Activated CD4-positive, CD25-positive, alpha-beta regulatory T cell treated with anti-CD3 and anti-CD28 coated beads, Interleukin-2, amount 50 U/mL, for 24 hours (primary cell): ENCODE data around the gene OTOR.

ENCODE experiments used
- ATAC-seq, 2 donors: fragments of 150-1000 bp; cut with Tn5 transposase; one replicate each; pipeline ENCODE4 v1.10.0; 2021; ENCODE audit warnings: mild to moderate bottlenecking in 1 of 2, moderate library complexity in 1 of 2

Gene OTOR

DNA sequence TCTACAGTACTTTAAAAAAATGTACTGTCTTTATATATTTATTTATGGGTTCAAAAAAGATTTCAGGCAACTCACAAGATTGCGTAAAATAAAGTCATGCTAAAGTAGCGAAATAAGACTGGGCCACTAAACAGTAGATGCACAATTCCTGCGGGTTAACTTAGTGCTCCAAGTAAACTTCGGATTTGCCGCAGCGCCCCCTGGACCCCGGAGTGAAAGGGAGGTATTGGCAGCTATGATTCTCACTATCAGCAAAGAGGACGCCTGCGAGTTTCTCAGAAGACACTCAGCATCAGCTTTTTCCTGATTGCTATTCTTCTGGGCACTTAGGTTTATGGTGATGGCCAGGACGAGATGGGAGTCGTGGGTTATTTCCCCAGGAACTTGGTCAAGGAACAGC lies 1.4 kb downstream of the OTOR start:
- ATAC-seq = no peak

DNA sequence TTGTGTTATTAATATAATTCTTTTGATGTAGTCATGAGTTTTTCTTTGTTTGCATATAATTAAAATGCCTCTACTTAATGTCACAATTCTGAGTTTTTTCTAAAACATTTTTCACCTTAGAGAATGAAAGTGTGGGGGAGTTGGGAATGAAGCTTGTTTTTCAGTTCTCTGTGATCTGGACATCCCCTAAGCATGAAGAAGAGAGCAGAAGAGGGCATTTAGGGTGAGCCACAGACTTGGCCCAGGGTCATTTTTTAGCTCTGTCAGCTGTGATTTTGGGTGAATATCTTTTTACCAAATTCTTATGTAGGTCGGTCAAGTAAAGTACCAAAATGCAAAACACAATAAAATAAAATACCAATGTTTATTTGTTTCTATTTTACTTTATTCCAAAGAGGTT lies 3.9 kb downstream of the OTOR start:
- ATAC-seq = no peak

DNA sequence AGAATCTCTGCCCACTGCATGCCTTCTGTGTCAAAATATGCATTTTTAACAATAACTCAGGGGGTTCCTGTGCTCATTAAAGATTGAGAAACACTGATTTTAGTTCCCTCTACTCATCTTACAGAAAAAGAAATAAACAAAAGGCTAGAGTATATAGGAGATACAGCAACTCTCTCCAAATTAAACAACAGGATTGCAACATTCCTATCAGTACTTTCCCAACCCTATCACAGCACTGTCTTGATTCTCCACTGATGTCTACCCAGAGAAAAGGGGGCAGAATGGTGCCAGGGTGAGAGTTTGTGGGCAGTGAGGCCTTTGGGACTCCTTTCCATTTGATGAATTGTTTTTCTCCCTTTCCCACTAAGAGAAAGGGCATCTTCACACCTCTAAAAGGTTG lies 4.7 kb downstream of the OTOR start:
- ATAC-seq = no peak

GRCh38 chr20:16758454-16759180 lies 10.5 kb downstream of the OTOR start:
- ATAC-seq = no peak

- ATAC-seq = no peak
Observed at GRCh38 chr20:16759181-16759563, 11.0 kb downstream of the OTOR start.

DNA sequence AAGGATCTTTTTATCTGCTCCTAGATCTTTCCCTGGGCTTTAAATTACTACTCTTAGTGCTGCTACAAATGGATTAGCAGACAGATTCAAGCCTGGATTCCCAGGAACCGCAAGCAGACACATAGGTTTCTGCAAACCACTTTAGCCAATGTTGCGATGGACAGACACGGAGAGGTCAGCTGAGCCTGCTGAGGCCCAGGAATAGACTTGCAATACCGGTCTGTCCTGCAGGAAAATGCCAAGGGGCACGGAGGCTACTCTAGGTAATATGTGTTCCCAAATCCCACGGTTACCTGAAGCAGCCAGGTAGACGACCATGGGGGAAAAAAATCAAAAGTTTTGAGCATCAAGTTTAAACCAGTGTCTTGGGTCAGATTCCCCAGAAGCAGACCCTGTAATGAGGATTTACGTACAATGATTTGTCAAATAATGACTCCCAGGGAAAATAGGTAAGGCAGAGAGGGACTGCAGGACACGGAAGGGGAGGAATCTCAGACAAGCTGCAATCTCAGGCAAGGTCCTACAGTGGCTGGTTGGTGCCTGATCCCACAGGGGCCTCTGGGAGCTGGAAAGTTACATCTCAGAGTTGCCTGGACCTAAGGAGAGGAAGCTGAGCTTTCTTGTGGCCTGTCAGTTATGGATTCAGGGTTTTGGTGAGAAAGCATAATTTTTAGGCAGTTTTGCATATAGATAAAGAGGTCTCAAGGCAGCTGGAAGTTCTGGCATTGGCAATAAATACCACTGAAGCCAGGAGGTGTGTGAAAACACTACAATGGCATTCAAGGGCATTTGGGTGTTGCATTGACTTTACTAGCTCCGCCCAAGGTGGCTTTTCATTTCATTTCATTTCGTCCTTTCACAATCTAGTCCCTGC lies 12.5 kb downstream of the OTOR start:
- no peak for ATAC-seq

DNA sequence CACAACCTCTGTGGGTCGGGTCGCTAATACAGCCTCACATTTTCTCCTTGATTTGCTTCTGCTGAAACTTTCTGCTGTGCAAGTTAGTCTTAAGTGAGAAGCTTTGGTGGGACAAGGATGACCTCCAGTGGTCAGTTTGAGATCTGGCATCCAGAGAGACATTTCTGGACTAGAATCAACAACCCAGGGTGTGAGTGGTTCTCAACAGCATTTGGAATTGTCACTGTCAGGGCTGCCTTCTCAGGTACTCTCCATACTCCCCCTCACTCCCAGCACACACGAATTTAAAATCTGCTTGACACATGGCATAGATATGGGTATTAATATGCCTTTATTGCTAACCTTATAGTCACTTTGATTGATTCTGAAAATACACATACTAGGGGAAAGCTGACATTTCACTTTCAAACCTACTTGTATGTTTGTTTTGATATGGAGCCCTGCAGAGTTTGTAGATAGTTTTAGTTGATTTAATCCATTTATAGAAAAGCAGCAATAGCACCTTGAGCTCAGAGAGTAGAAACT lies 13.2 kb downstream of the OTOR start:
- peak; percentile 35 to 41 for ATAC-seq

GRCh38 chr20:16764560-16764959 lies 16.4 kb downstream of the OTOR start:
- no peak for ATAC-seq

DNA sequence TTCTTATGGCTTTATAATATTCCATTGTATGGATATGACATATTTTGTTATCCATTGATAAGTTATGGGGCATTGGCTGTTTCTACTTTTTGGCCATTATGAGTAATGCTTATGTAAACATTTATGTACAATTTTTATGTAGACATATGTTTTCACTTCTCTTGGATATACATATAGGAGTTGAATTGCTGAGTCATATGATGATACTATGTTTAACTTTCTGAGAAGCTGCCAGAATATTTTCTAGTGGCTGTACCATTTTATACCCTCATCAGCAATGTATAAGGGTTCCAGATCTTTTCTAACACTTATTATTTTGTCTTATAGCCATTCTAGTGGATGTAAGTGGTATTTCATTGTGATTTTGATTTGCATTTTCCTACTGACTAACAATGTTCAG lies 23.1 kb downstream of the OTOR start:
- ATAC-seq = no peak

- ATAC-seq = no peak
Observed at GRCh38 chr20:16775961-16776360, 27.8 kb downstream of the OTOR start.

DNA sequence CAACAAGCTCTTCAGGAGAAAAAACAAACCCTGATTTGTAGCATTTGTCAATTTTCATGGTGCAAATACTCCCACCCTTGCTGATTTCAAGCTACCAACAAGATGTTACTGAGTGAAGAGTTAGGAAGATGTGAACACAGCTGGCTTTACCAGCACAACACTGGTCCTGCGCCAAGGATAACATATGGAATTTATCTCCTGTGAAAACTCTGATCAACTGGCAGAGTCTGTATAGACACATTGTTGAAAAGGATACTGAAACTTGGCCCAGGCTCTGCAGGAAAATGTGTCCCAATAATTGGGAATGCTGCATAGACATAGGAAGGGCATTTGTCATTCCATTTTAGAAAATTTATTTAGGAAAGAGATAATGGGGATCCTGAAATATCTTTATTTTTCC lies 29.0 kb downstream of the OTOR start:
- ATAC-seq = no peak

DNA sequence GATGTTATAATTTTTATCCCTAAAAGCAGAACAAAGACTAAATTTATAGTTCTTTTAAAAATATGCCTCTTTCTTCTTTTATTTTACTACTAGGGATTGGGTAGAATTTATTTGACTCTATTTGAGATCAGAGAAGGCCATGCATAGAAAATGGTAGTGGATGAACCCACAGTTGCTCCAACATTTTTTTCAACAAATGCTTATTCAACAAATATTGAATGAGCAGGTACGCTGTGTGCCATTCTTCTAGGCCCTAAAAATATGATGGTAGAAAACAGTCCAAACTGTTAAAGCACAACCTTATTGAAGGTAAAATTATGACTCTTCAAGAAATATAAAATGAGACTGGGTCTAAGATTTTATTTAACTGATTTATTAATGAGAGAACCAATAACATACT lies 30.0 kb downstream of the OTOR start:
- no peak for ATAC-seq

GRCh38 chr20:16781496-16781895 lies 33.3 kb downstream of the OTOR start:
- ATAC-seq = no peak

DNA sequence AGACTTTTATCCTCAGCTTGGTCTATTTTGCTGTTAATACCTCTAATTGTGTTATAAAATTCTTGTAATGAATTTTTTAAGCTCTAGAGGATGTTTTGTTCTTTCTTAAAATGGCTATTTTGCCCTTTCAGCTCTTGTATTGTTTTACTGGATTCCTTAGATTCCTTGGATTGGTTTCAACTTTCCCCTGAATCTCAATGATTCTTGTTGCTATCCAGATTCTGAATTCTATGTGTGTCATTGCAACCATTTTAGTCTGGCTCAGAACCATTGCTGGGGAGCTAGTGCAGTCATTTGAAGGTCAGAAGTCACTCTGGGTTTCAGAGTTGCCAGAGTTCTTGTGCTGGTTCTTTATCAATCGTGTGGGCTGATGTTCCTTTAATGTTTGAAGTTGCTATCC lies 37.1 kb downstream of the OTOR start:
- no peak for ATAC-seq
